Prostate gland (tissue), 2 donors: Measurements from ENCODE around the gene ATP5ME. TPM values are rescaled to one million over a fixed set of nuclear protein-coding genes. Genes with fewer than 3 reads are reported as not detected.

Experiments
- DNase-seq: peaks from one replicate; pipeline ENCODE4 v3.0.0-alpha.2; 2019; ENCODE audit warnings: low spot score
- H3K27ac ChIP-seq, 2 donors: fragments of 200-600 bp; sonication (generic); 2 replicates each; pipeline ENCODE4 v1.5.1; 2017 to 2019
- H3K27me3 ChIP-seq: fragments of 200-600 bp; sonication (generic); replicated peaks from 2 replicates; pipeline ENCODE4 v1.5.1; 2019; ENCODE audit not compliant: insufficient read depth
- H3K36me3 ChIP-seq, 2 donors: fragments of 200-600 bp; sonication (generic); 1 replicate in 1 of 2; 2 replicates in 1 of 2; pipeline versions ENCODE4 v1.5.1 to v1.8.1; 2017 to 2019
- H3K4me1 ChIP-seq: fragments of 200-600 bp; sonication (generic); replicated peaks from 2 replicates; pipeline ENCODE4 v1.5.1; 2019
- H3K4me3 ChIP-seq, 2 donors: fragments of 200-600 bp; sonication (generic); 2 replicates each; pipeline ENCODE4 v1.5.1; 2017 to 2019
- H3K9me3 ChIP-seq: fragments of 200-600 bp; sonication (generic); 2 replicates; pipeline ENCODE4 v1.5.1; 2017
- POLR2A ChIP-seq: fragments of 450-650 bp; IDR thresholded peaks from one replicate; pipeline ENCODE4 v1.6.1; 2016; ENCODE audit warnings: antibody characterized with exemption, mild to moderate bottlenecking
- POLR2AphosphoS5 ChIP-seq: sonication (generic); formaldehyde crosslinking; IDR thresholded peaks from one replicate; pipeline ENCODE4 v1.6.1; 2017; ENCODE audit warnings: antibody characterized with exemption
- WGBS: methylation state at CpG from one replicate; pipeline ENCODE4 v1.1.5; 2018; 5-methylcytosine and 5-hydroxymethylcytosine counted together
- intact Hi-C: fragments of 100-400 bp; cut with DNase I; formaldehyde crosslinking; loops from one replicate; pipeline ENCODE4 v1.14.2; 2022
- total RNA-seq, 2 donors: library from RNA; depleted of rRNA; stranded (reverse); fragments of >200 nt; gene quantifications; one replicate each; pipeline ENCODE4 v1.1.0, GENCODE V29; 2016
- TF ChIP-seq, protein P1 (sequence below), 4 experiments: fragments of 200-600 bp in 2 of 4; fragments of 450-650 bp in 2 of 4; sonication (generic) in 2 of 4; IDR thresholded peaks; 1 replicate in 3 of 4; 2 replicates in 1 of 4; pipeline ENCODE4 v1.5.1; 2016 to 2019; ENCODE audit warnings: antibody characterized with exemption in 4 of 4, mild to moderate bottlenecking in 2 of 4, moderate library complexity in 2 of 4

ATP5ME gene
- total RNA-seq, 2 donors from 2014 or later = 148 to 313 TPM

DNA sequence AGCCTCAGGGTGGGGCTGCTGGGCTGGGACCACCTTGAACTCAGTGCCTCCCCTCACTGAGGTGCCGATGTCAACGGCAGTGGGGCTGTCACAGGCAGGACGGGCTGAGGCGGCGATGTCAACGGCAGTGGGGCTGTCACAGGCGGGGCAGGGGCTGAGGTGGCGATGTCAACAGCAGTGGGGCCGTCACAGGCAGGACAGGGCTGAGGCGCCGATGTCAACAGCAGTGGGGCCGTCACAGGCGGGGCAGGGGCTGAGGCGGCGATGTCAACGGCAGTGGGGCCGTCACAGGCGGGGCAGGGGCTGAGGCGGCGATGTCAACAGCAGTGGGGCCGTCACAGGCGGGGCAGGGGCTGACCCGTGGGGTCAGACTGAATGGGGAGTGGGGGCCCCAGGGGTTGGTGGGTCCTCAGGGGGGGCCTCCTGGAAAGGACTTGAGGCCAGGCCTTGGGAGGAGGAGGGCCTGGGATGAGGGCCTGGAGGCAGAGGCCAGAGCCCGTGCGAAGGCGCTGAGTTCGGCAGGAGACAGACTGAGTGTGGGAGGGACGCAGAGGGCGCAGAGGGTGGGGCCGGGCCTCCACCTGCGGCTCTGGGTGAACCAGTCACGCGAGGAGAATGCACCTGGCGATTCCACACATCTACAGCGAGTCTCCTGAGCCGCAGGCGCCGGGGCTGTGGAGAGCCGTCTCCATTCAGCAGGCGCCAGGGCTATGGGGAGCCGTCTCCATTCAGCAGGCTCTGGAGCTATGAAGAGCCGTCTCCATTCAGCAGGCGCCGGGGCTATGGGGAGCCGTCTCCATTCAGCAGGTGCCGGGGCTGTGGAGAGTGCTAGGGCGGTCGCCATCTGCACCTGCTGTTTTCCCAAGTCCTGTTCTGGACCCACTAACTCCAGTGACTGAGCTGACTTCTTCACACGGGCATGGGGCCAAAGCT, 22.9 kb downstream of the ATP5ME start:
- Histone ChIP-seq H3K36me3 (no peaks in the 10 kb centered on the region), H3K9me3 (no peaks in the 10 kb centered on the region), H3K4me3 (no peak overlapping the region), H3K27ac (no peak overlapping the region), H3K27me3 (peaks cover 9% of the 10 kb centered on the region), H3K4me1 (no peaks in the 10 kb centered on the region)
- TF ChIP-seq POLR2A (no peak), POLR2AphosphoS5 (no peak)
- TF ChIP-seq, protein P1, sequence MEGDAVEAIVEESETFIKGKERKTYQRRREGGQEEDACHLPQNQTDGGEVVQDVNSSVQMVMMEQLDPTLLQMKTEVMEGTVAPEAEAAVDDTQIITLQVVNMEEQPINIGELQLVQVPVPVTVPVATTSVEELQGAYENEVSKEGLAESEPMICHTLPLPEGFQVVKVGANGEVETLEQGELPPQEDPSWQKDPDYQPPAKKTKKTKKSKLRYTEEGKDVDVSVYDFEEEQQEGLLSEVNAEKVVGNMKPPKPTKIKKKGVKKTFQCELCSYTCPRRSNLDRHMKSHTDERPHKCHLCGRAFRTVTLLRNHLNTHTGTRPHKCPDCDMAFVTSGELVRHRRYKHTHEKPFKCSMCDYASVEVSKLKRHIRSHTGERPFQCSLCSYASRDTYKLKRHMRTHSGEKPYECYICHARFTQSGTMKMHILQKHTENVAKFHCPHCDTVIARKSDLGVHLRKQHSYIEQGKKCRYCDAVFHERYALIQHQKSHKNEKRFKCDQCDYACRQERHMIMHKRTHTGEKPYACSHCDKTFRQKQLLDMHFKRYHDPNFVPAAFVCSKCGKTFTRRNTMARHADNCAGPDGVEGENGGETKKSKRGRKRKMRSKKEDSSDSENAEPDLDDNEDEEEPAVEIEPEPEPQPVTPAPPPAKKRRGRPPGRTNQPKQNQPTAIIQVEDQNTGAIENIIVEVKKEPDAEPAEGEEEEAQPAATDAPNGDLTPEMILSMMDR (IDR thresholded peaks at IDR 0.05) = no peak
- WGBS = 26% methylated on average over 41 of the region's 49 CpGs
- intact Hi-C loops = no loop called here
- no peak for DNase-seq

- Histone ChIP-seq H3K4me1 (no peaks in the 10 kb centered on the region), H3K9me3 (no peaks in the 10 kb centered on the region), H3K4me3 (no peak overlapping the region), H3K27ac (no peak overlapping the region), H3K36me3 (no peaks in the 10 kb centered on the region), H3K27me3 (peaks cover 9% of the 10 kb centered on the region)
- DNase-seq = no peak
- intact Hi-C loops = no loop called here
- WGBS = 81% methylated on average over 18 of the region's 18 CpGs
- no peak for TF ChIP-seq POLR2AphosphoS5
- no peak for TF ChIP-seq POLR2A
- TF ChIP-seq, protein P1 (IDR thresholded peaks at IDR 0.05) = no peak
Observed at GRCh38 chr4:650461-650860, 23.6 kb downstream of the ATP5ME start.

- intact Hi-C loops = no loop called here
- Histone ChIP-seq H3K36me3 (no peaks in the 10 kb centered on the region), H3K9me3 (no peaks in the 10 kb centered on the region), H3K4me3 (no peak overlapping the region), H3K4me1 (no peaks in the 10 kb centered on the region), H3K27ac (no peak overlapping the region), H3K27me3 (peaks cover 9% of the 10 kb centered on the region)
- TF ChIP-seq POLR2AphosphoS5 (no peak), POLR2A (no peak)
- TF ChIP-seq, protein P1 (IDR thresholded peaks at IDR 0.05) = no peak
- WGBS = 89% methylated on average over 13 of the region's 13 CpGs
- DNase-seq = no peak
Observed at GRCh38 chr4:649751-650310, 24.2 kb downstream of the ATP5ME start.

DNA sequence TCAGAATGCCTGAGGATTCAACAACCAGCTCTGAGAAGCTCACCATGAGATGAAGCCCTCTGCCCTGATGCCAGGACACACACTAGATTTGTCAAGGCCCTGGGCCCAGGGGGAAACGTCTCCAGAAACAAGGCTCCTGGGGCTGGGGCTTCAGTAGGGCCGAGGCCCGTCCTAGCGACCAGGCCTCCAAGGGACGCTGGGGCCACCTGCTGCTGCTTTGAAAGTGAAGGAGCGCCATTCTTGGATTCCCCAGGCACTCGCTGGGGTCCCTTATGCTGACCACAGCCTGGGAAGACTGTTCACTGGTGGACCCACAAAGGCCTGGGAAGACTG, 24.8 kb downstream of the ATP5ME start:
- Histone ChIP-seq H3K9me3 (no peaks in the 10 kb centered on the region), H3K27me3 (peaks cover 9% of the 10 kb centered on the region), H3K36me3 (no peaks in the 10 kb centered on the region), H3K4me1 (no peaks in the 10 kb centered on the region), H3K27ac (no peak overlapping the region), H3K4me3 (no peak overlapping the region)
- WGBS = 89% methylated on average over 7 of the region's 7 CpGs
- intact Hi-C loops = no loop called here
- DNase-seq = no peak
- TF ChIP-seq POLR2AphosphoS5 = no peak
- no peak for TF ChIP-seq POLR2A
- TF ChIP-seq, protein P1 (IDR thresholded peaks at IDR 0.05) = no peak
